H9 (cell line): ENCODE data around the gene KCNAB1. TPM values are rescaled to one million over a fixed set of nuclear protein-coding genes. Genes with fewer than 3 reads are reported as not detected.

Experiments used
- DNase-seq: peaks from one replicate; pipeline ENCODE4 v3.0.0-alpha.2; 2017
- H2AFZ ChIP-seq: one replicate; pipeline ENCODE4 v1.6.1; 2013; ENCODE audit warnings: mild to moderate bottlenecking, low read length, control low read depth, moderate library complexity
- H2AK5ac ChIP-seq: 2 replicates; pipeline ENCODE4 v1.6.1; 2013; ENCODE audit warnings: low read length, control low read depth, mixed read lengths; ENCODE audit not compliant: insufficient read length
- H2BK120ac ChIP-seq: one replicate; pipeline ENCODE4 v1.6.1; 2013; ENCODE audit warnings: low read depth, mild to moderate bottlenecking, low read length, control low read depth, inconsistent platforms; ENCODE audit not compliant: poor library complexity, severe bottlenecking
- H2BK12ac ChIP-seq: 2 replicates; pipeline ENCODE4 v1.6.1; 2013; ENCODE audit warnings: low read length, control low read depth, mixed read lengths, low read depth; ENCODE audit not compliant: insufficient read length
- H2BK15ac ChIP-seq: 2 replicates; pipeline ENCODE4 v1.6.1; 2013; ENCODE audit warnings: low read depth, low read length, control low read depth
- H2BK20ac ChIP-seq: one replicate; pipeline ENCODE4 v1.6.1; 2013; ENCODE audit warnings: low read depth, mild to moderate bottlenecking, low read length, control low read depth, inconsistent platforms; ENCODE audit not compliant: poor library complexity, severe bottlenecking
- H2BK5ac ChIP-seq: 2 replicates; pipeline ENCODE4 v1.6.1; 2013; ENCODE audit warnings: low read length, control low read depth, mixed read lengths; ENCODE audit not compliant: insufficient read length
- H3K14ac ChIP-seq: 2 replicates; pipeline ENCODE4 v1.6.1; 2013; ENCODE audit warnings: low read length, control low read depth; ENCODE audit not compliant: insufficient read depth
- H3K18ac ChIP-seq: 2 replicates; pipeline ENCODE4 v1.6.1; 2013; ENCODE audit warnings: low read depth, mild to moderate bottlenecking, mixed read lengths, low read length, control low read depth; ENCODE audit not compliant: insufficient read length
- H3K23ac ChIP-seq: 2 replicates; pipeline ENCODE4 v1.6.1; 2013; ENCODE audit warnings: low read length, control low read depth, mixed read lengths, low read depth; ENCODE audit not compliant: insufficient read length
- H3K23me2 ChIP-seq: 2 replicates; pipeline ENCODE4 v1.6.1; 2013; ENCODE audit warnings: low read depth, mild to moderate bottlenecking, mixed read lengths, low read length, control low read depth; ENCODE audit not compliant: insufficient read length, poor library complexity, severe bottlenecking
- H3K27ac ChIP-seq: 2 replicates; pipeline ENCODE4 v1.5.1; 2013; ENCODE audit warnings: low read length, control low read depth, mixed read lengths, low read depth; ENCODE audit not compliant: insufficient read length
- H3K27me3 ChIP-seq: 2 replicates; pipeline ENCODE4 v1.6.1; 2013; ENCODE audit warnings: low read length, control low read depth, inconsistent platforms; ENCODE audit not compliant: insufficient read depth
- H3K4ac ChIP-seq: 2 replicates; pipeline ENCODE4 v1.6.1; 2013; ENCODE audit warnings: low read depth, mild to moderate bottlenecking, control low read depth, inconsistent platforms, low read length, moderate library complexity
- H3K4me1 ChIP-seq: 2 replicates; pipeline ENCODE4 v1.6.1; 2013; ENCODE audit warnings: low read length, control low read depth, inconsistent platforms; ENCODE audit not compliant: insufficient read depth
- H3K4me2 ChIP-seq: 2 replicates; pipeline ENCODE4 v1.6.1; 2013; ENCODE audit warnings: low read length, control low read depth, mixed read lengths; ENCODE audit not compliant: insufficient read length, insufficient read depth
- H3K56ac ChIP-seq: 2 replicates; pipeline ENCODE4 v1.6.1; 2013; ENCODE audit warnings: low read depth, mild to moderate bottlenecking, mixed read lengths, low read length, control low read depth; ENCODE audit not compliant: insufficient read length
- H3K79me1 ChIP-seq: 2 replicates; pipeline ENCODE4 v1.6.1; 2013; ENCODE audit warnings: low read depth, mild to moderate bottlenecking, moderate library complexity, low read length, control low read depth, inconsistent platforms; ENCODE audit not compliant: insufficient read depth, poor library complexity, severe bottlenecking
- H3K79me2 ChIP-seq: 2 replicates; pipeline ENCODE4 v1.6.1; 2013; ENCODE audit warnings: low read length, control low read depth, inconsistent platforms; ENCODE audit not compliant: insufficient read depth
- H3K9ac ChIP-seq: 2 replicates; pipeline ENCODE4 v1.6.1; 2013; ENCODE audit warnings: low read length, control low read depth, mixed read lengths; ENCODE audit not compliant: insufficient read length; ENCODE audit errors: extremely low read depth
- H3K9me3 ChIP-seq: one replicate; pipeline ENCODE4 v1.6.1; 2013; ENCODE audit warnings: low read depth, low read length, inconsistent platforms; ENCODE audit not compliant: control insufficient read depth
- H3T11ph ChIP-seq: one replicate; pipeline ENCODE4 v1.6.1; 2013; ENCODE audit warnings: mild to moderate bottlenecking, low read length, control low read depth, inconsistent platforms
- H4K20me1 ChIP-seq: one replicate; pipeline ENCODE4 v1.6.1; 2013; ENCODE audit not compliant: control insufficient read depth, insufficient read length, insufficient read depth
- H4K5ac ChIP-seq: 2 replicates; pipeline ENCODE4 v1.6.1; 2013; ENCODE audit warnings: low read depth, mild to moderate bottlenecking, mixed read lengths, low read length, control low read depth; ENCODE audit not compliant: insufficient read length
- H4K8ac ChIP-seq: replicated peaks from 2 replicates; pipeline ENCODE4 v1.6.1; 2013; ENCODE audit warnings: low read length, control low read depth, mixed read lengths, low read depth; ENCODE audit not compliant: insufficient read length
- H4K91ac ChIP-seq: 2 replicates; pipeline ENCODE4 v1.6.1; 2013; ENCODE audit warnings: low read depth, mild to moderate bottlenecking, moderate library complexity, mixed read lengths, low read length, control low read depth; ENCODE audit not compliant: insufficient read length
- H3K27ac Mint-ChIP-seq, 3 experiments: 2 replicates in 2 of 3; 3 replicates in 1 of 3; pipeline ENCODE4 v1.8.0; 2020 to 2021; ENCODE audit warnings: mixed read lengths in 3 of 3, mild to moderate bottlenecking in 1 of 3, moderate library complexity in 1 of 3
- H3K27me3 Mint-ChIP-seq: 2 replicates; pipeline ENCODE4 v1.8.0; 2021; ENCODE audit warnings: low read depth, mild to moderate bottlenecking, moderate library complexity, mixed read lengths
- H3K36me3 Mint-ChIP-seq, 3 experiments: 2 replicates in 2 of 3; 3 replicates in 1 of 3; pipeline ENCODE4 v1.8.0; 2020 to 2021; ENCODE audit warnings: low read depth in 3 of 3, mixed read lengths in 3 of 3; ENCODE audit not compliant: insufficient read depth in 1 of 3
- H3K4me1 Mint-ChIP-seq, 2 experiments: 2 replicates each; pipeline ENCODE4 v1.8.0; 2020; ENCODE audit warnings: mixed read lengths in 2 of 2
- H3K4me3 Mint-ChIP-seq, 2 experiments: 2 replicates in 1 of 2; 3 replicates in 1 of 2; pipeline ENCODE4 v1.8.0; 2020 to 2021; ENCODE audit warnings: mild to moderate bottlenecking in 2 of 2, mixed read lengths in 2 of 2, moderate library complexity in 1 of 2
- H3K9me3 Mint-ChIP-seq, 2 experiments: 2 replicates in 1 of 2; 3 replicates in 1 of 2; pipeline ENCODE4 v1.8.0; 2020; ENCODE audit warnings: mild to moderate bottlenecking in 2 of 2, mixed read lengths in 2 of 2, moderate library complexity in 1 of 2
- CTCF ChIP-seq: fragments of 200-600 bp; sonication (generic); conservative IDR thresholded peaks from 3 replicates; pipeline ENCODE4 v1.8.0; 2021; ENCODE audit warnings: antibody characterized with exemption, mild to moderate bottlenecking
- WGBS: extraction: QIAGEN DNeasy Blood & Tissue Kit; methylation state at CpG from one replicate; pipeline ENCODE4 v1.1.7; 2013; ENCODE audit warnings: missing lambda C conversion rate, low lambda C conversion rate, mixed read lengths; ENCODE audit not compliant: insufficient read length; ENCODE audit errors: extremely low coverage; 5-methylcytosine and 5-hydroxymethylcytosine counted together
- total RNA-seq: library from RNA; stranded (reverse); gene quantifications from 2 replicates; pipeline ENCODE4 v1.2.1, GENCODE V29; 2021

Gene KCNAB1
- total RNA-seq, 1 experiment from 2014 or later = 3.7 TPM

GRCh38 chr3:156542101-156543042, 422.0 kb downstream of the KCNAB1 start:
- Histone ChIP-seq H3K4me2 (no peak overlapping the region), H3K56ac (no peak overlapping the region), H4K91ac (no peak overlapping the region), H3K4me1 (no peaks in the 10 kb centered on the region), H3K27ac (no peak overlapping the region), H4K20me1 (no peaks in the 10 kb centered on the region), H2BK120ac (no peak overlapping the region), H3K9me3 (no peaks in the 10 kb centered on the region), H3K27me3 (no peaks in the 10 kb centered on the region), H3K14ac (no peak overlapping the region), H3T11ph (no peak overlapping the region), H3K79me1 (peaks cover 4% of the 10 kb centered on the region), H4K8ac (no peak overlapping the region), H2BK15ac (no peak overlapping the region), H2BK12ac (no peak overlapping the region), H3K18ac (no peak overlapping the region), H3K23ac (no peak overlapping the region), H4K5ac (no peak overlapping the region), H3K79me2 (peaks cover 2% of the 10 kb centered on the region; the same call in 1 of the 2 replicates), H2BK20ac (no peak overlapping the region), H3K4ac (no peak overlapping the region), H3K23me2 (no peaks in the 10 kb centered on the region), H2BK5ac (no peak overlapping the region), H2AK5ac (no peak overlapping the region), H3K9ac (no peak overlapping the region), H2AFZ (no peak overlapping the region)
- Mint-ChIP-seq H3K27ac (peak overlapping the region in 1 of 3 experiments; percentile 32; a peak in 1 of 7 replicates), H3K4me1 (no peaks in the 10 kb centered on the region), H3K4me3 (no peak overlapping the region), H3K9me3 (no peaks in the 10 kb centered on the region), H3K36me3 (peaks cover 26 to 68% (median 43%) of the 10 kb centered on the region in 3 experiments; a peak in 6 of 7 replicates), H3K27me3 (no peaks in the 10 kb centered on the region)
- WGBS = no CpG with 5 or more reads among the region's 5 CpGs
- TF ChIP-seq CTCF = no peak
- DNase-seq = no peak
